NCI-H748 (cell line): ENCODE results near the gene GRM2.
"Not testable (repeated sequence)": the region's sequence is repeated elsewhere in the genome, so short reads cannot be mapped to it uniquely, and the experiment has no call there.

Source experiments
- DNase-seq: peaks from one replicate; lab custom pipeline; 2025; ENCODE audit not compliant: unreplicated experiment; lab: John Stamatoyannopoulos, UW

Gene GRM2

GRCh38 chr3:51721062-51721745 lies 14.3 kb downstream of the GRM2 start:
- DNase-seq = no peak

GRCh38 chr3:51722362-51722761 lies 15.5 kb downstream of the GRM2 start:
- no peak for DNase-seq

DNA sequence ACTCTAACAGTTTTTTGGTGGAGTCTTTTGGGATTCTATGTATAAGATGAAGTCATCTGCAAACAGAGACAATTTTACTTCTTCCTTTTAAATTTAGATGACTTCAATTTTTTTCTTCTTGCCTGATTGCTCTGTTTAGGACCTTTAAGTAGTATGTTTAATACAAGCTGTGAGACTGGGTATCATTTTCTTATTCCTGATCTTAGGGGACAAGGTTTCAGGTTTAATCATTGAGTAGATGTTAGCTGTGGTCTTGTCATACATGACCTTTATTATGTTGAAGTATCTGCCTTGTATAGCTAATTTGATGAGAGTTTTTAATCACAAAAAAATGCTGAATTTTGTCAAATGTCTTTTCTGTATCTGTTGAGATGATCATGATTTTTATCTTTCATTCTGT lies 20.6 kb downstream of the GRM2 start:
- DNase-seq = no peak

- no peak for DNase-seq
Measured at GRCh38 chr3:51729042-51729633, 22.3 kb downstream of the GRM2 start.

GRCh38 chr3:51733859-51734571 lies 27.1 kb downstream of the GRM2 start:
- DNase-seq = no peak

- no peak for DNase-seq
Measured at GRCh38 chr3:51734572-51734907, 27.7 kb downstream of the GRM2 start.

GRCh38 chr3:51735039-51735438 lies 28.2 kb downstream of the GRM2 start:
- no peak for DNase-seq

DNA sequence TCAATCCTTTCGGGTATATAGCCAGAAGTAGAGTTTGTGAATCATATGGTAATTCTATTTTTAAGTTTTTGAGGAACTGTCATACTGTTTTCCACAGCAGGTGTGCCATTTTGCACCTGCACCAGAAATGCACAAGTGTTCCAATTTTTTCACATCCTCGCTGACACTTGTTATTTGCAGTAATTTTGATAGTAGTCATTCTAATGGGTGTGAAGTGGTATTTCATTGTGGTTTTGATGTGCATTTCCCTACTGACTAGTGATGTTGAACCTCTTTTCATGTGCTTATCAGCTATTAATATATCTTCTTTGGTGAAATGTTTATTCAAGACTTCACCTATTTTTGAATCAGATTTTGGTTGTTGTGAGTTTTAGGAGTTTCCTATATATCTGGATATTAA lies 29.1 kb downstream of the GRM2 start:
- no peak for DNase-seq

DNA sequence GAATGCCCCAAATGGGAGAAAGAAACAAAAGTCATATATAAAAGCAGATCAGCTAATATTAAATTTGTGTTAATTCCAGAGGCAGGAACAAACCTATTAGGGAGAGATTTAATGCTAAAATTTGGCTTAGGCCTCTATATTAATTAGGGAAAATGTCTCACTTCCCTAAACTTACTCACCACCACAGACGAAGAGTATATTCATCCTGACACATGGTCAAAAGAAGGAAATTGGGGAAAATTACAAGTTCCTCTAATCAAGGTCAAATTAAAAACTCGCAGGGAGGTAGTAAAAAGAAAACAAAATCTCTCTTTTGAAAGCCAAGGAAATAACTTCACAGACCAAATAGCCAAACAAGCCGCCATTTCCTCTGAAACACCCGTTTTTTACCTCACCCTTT lies 32.2 kb downstream of the GRM2 start:
- DNase-seq = no peak

GRCh38 chr3:51742320-51742719 lies 35.5 kb downstream of the GRM2 start:
- not testable (repeated sequence) for DNase-seq

GRCh38 chr3:51742978-51743377 lies 36.1 kb downstream of the GRM2 start:
- not testable (repeated sequence) for DNase-seq

GRCh38 chr3:51747840-51748239 lies 41.0 kb downstream of the GRM2 start:
- DNase-seq = no peak

DNA sequence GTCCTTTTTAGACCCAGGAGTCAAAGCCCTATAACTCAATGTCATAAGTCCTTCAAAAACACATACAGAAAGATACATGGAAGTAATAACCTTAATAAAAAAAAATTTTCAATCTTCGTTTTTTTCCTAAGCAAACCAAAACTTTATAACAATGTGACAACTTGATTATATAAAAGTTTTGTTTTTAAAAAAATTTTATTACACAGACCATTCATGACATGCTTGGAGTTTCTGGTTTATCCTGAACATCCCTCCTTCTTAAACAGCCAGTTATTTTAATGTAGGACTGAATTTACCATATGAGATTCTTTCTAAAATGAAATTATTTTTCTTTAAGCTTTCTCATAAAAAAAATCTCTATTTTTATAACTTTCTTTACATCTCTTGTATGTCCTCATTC lies 41.5 kb downstream of the GRM2 start:
- no peak for DNase-seq

GRCh38 chr3:51750878-51751277 lies 44.0 kb downstream of the GRM2 start:
- no peak for DNase-seq

- no peak for DNase-seq
Measured at GRCh38 chr3:51751287-51751686, 44.4 kb downstream of the GRM2 start.

- DNase-seq = peak; percentile 54
Measured at GRCh38 chr3:51753763-51754750, 47.2 kb downstream of the GRM2 start.

DNA sequence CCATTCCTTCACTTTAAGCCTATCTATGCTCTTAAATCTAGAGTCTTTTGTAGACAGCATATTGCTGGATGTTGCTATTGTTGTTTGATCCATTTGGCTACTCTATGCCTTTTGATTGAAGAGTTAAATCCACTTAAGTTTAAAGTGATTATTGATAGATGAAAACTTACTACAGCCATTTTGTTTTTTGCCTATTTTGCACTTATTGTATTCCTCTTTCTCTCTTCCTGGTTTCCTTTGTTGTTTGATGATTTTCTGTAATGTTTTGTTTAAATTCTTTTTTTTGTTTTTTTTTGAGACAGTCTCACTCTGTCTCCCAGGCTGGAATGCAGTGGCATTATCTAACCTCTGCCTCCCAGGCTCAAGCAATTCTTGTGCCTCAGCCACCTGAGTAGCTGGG lies 52.3 kb downstream of the GRM2 start:
- no peak for DNase-seq
